Measurements from ENCODE around the gene METRNL.
"Not testable (repeated sequence)": the region's sequence is repeated elsewhere in the genome, so short reads cannot be mapped to it uniquely, and the experiment has no call there.

The METRNL gene

GRCh38 chr17:83079352-83079747 is at the start of gene METRNL:
Gene METRNL, plus strand, starts transcription at chr17:83079609. Its CDS starts 207 bp downstream, at chr17:83079816.
- in situ Hi-C loops (cut with MboI; ENCODE audit: low sequenced_read_pairs): no loop called here

- in situ Hi-C loops (cut with MboI; ENCODE audit: low sequenced_read_pairs): no loop called here
These were observed 49.0 kb upstream of the METRNL start for GRCh38 chr17:83030432-83030831.

GRCh38 chr17:83031321-83031945 is 48.0 kb upstream of the METRNL start:
- in situ Hi-C loops (cut with MboI; ENCODE audit: low sequenced_read_pairs): no loop called here

GRCh38 chr17:83031946-83032451 is 47.4 kb upstream of the METRNL start:
- in situ Hi-C loops (cut with MboI; ENCODE audit: low sequenced_read_pairs): not testable (repeated sequence)

GRCh38 chr17:83032781-83033180 is 46.6 kb upstream of the METRNL start:
- in situ Hi-C loops (cut with MboI; ENCODE audit: low sequenced_read_pairs): no loop called here

GRCh38 chr17:83034525-83034924 is 44.9 kb upstream of the METRNL start:
- in situ Hi-C loops (cut with MboI; ENCODE audit: low sequenced_read_pairs): no loop called here

- in situ Hi-C loops (cut with MboI; ENCODE audit: low sequenced_read_pairs): no loop called here
These were observed 43.7 kb upstream of the METRNL start for GRCh38 chr17:83035722-83036121.

- in situ Hi-C loops (cut with MboI; ENCODE audit: low sequenced_read_pairs): no loop called here
These were observed 43.2 kb upstream of the METRNL start for GRCh38 chr17:83036193-83036592.

GRCh38 chr17:83036666-83037065 is 42.7 kb upstream of the METRNL start:
- in situ Hi-C loops (cut with MboI; ENCODE audit: low sequenced_read_pairs): no loop called here

- in situ Hi-C loops (cut with MboI; ENCODE audit: low sequenced_read_pairs): no loop called here
These were observed 42.1 kb upstream of the METRNL start for GRCh38 chr17:83037084-83037873.

- in situ Hi-C loops (cut with MboI; ENCODE audit: low sequenced_read_pairs): no loop called here
These were observed 41.6 kb upstream of the METRNL start for GRCh38 chr17:83037874-83038165.

GRCh38 chr17:83038983-83039382 is 40.4 kb upstream of the METRNL start:
- in situ Hi-C loops (cut with MboI; ENCODE audit: low sequenced_read_pairs): not testable (repeated sequence)

- in situ Hi-C loops (cut with MboI; ENCODE audit: low sequenced_read_pairs): no loop called here
These were observed 38.1 kb upstream of the METRNL start for GRCh38 chr17:83041305-83041704.

- in situ Hi-C loops (cut with MboI; ENCODE audit: low sequenced_read_pairs): no loop called here
These were observed 36.8 kb upstream of the METRNL start for GRCh38 chr17:83042522-83043158.

GRCh38 chr17:83044479-83044878 is 34.9 kb upstream of the METRNL start:
- in situ Hi-C loops (cut with MboI; ENCODE audit: low sequenced_read_pairs): not testable (repeated sequence)

- in situ Hi-C loops (cut with MboI; ENCODE audit: low sequenced_read_pairs): no loop called here
These were observed 32.8 kb upstream of the METRNL start for GRCh38 chr17:83046448-83047181.

- in situ Hi-C loops (cut with MboI; ENCODE audit: low sequenced_read_pairs): no loop called here
These were observed 32.3 kb upstream of the METRNL start for GRCh38 chr17:83047182-83047478.

- in situ Hi-C loops (cut with MboI; ENCODE audit: low sequenced_read_pairs): not testable (repeated sequence)
These were observed 31.5 kb upstream of the METRNL start for GRCh38 chr17:83047818-83048475.

- in situ Hi-C loops (cut with MboI; ENCODE audit: low sequenced_read_pairs): no loop called here
These were observed 28.6 kb upstream of the METRNL start for GRCh38 chr17:83050651-83051395.
